Measurements from ENCODE around the gene PARP8.
"Not testable (repeated sequence)": the region's sequence is repeated elsewhere in the genome, so short reads cannot be mapped to it uniquely, and the experiment has no call there.

Gene PARP8

GRCh38 chr5:50730336-50730735 lies 63.9 kb downstream of the PARP8 start:
- no peak for ATAC-seq

GRCh38 chr5:50730841-50731240 lies 64.4 kb downstream of the PARP8 start:
- no peak for ATAC-seq

GRCh38 chr5:50733741-50734140 lies 67.3 kb downstream of the PARP8 start:
- ATAC-seq = no peak

GRCh38 chr5:50738864-50739263 lies 72.4 kb downstream of the PARP8 start:
- ATAC-seq = no peak

- no peak for ATAC-seq
These were observed 74.4 kb downstream of the PARP8 start for GRCh38 chr5:50740832-50741231.

GRCh38 chr5:50744776-50745175 lies 78.3 kb downstream of the PARP8 start:
- ATAC-seq = peak; percentile 52 to 56

GRCh38 chr5:50745221-50745910 lies 78.9 kb downstream of the PARP8 start:
- no peak for ATAC-seq

- no peak for ATAC-seq
These were observed 82.7 kb downstream of the PARP8 start for GRCh38 chr5:50749181-50749580.

- ATAC-seq = no peak
These were observed 83.4 kb downstream of the PARP8 start for GRCh38 chr5:50749873-50750272.

- ATAC-seq = peak; percentile 67 to 82
These were observed 84.7 kb downstream of the PARP8 start for GRCh38 chr5:50751064-50751657.

- no peak for ATAC-seq
These were observed 86.4 kb downstream of the PARP8 start for GRCh38 chr5:50752800-50753199.

GRCh38 chr5:50759526-50760270 lies 93.3 kb downstream of the PARP8 start:
- ATAC-seq = no peak

GRCh38 chr5:50763351-50763750 lies 96.9 kb downstream of the PARP8 start:
- no peak for ATAC-seq

- no peak for ATAC-seq
These were observed 97.4 kb downstream of the PARP8 start for GRCh38 chr5:50763846-50764245.

- ATAC-seq = no peak
These were observed 99.6 kb downstream of the PARP8 start for GRCh38 chr5:50766042-50766441.

- peak; percentile 38 to 76 for ATAC-seq
These were observed 100.0 kb downstream of the PARP8 start for GRCh38 chr5:50766462-50766861.

GRCh38 chr5:50766967-50767366 lies 100.5 kb downstream of the PARP8 start:
- peak in 1 of 2 donors; percentile 24 for ATAC-seq

- no peak for ATAC-seq
These were observed 101.2 kb downstream of the PARP8 start for GRCh38 chr5:50767588-50767987.

- no peak for ATAC-seq
These were observed 102.2 kb downstream of the PARP8 start for GRCh38 chr5:50768634-50769033.

GRCh38 chr5:50770441-50770840 lies 104.0 kb downstream of the PARP8 start:
- no peak for ATAC-seq

GRCh38 chr5:50774446-50775175 lies 108.2 kb downstream of the PARP8 start:
- ATAC-seq = not testable (repeated sequence)

GRCh38 chr5:50786073-50786472 lies 119.6 kb downstream of the PARP8 start:
- ATAC-seq = no peak

- no peak for ATAC-seq
These were observed 125.4 kb downstream of the PARP8 start for GRCh38 chr5:50791813-50792212.

Data from activated CD4-positive, CD25-positive, alpha-beta regulatory T cell treated with anti-CD3 and anti-CD28 coated beads, Interleukin-2, amount 50 U/mL, for 24 hours (primary cell).